ENCODE data around the gene HSFX4. TPM values are rescaled to one million over a fixed set of nuclear protein-coding genes. Genes with fewer than 3 reads are reported as not detected.

The HSFX4 gene
- total and polyA plus RNA-seq, 2 donors from 2014 or later: not detected

GRCh38 chrX:149903889-149904748 is 25.3 kb upstream of the HSFX4 start:
- intact Hi-C loops (cut with DNase I): no loop called here
- Histone ChIP-seq H3K27me3 (ENCODE audit: control insufficient read depth, insufficient read depth, low read length) (no peaks in the 10 kb centered on the region), H3K4me3 (ENCODE audit: low read length in 3 of 3) (peak overlapping the region; percentile 23 to 45 (median 35)), H3K36me3 (ENCODE audit: control insufficient read depth in 2 of 3, insufficient read depth in 3 of 3, low read length in 3 of 3) (no peaks in the 10 kb centered on the region), H3K27ac (ENCODE audit: low read depth in 2 of 2, low read length in 2 of 2) (no peak overlapping the region), H3K9me3 (ENCODE audit: control insufficient read depth in 2 of 3, insufficient read depth in 1 of 3, low read length in 3 of 3) (no peaks in the 10 kb centered on the region), H3K9ac (ENCODE audit: low read length in 3 of 3) (no peak overlapping the region), H3K4me1 (ENCODE audit: control insufficient read depth in 2 of 3, insufficient read depth in 2 of 3, low read depth in 1 of 3, low read length in 3 of 3) (no peaks in the 10 kb centered on the region)
- no peak for TF ChIP-seq CTCF (IDR thresholded peaks at IDR 0.05; ENCODE audit: borderline replicate concordance, extremely low read depth, insufficient read depth)
- FAIRE-seq (no peak), DNase-seq (peak in 2 of 5 donors; percentile 26 to 42)

- TF ChIP-seq CTCF (IDR thresholded peaks at IDR 0.05; ENCODE audit: borderline replicate concordance, extremely low read depth, insufficient read depth): no peak
- Histone ChIP-seq H3K9me3 (ENCODE audit: control insufficient read depth in 2 of 3, insufficient read depth in 1 of 3, low read length in 3 of 3) (no peaks in the 10 kb centered on the region), H3K4me1 (ENCODE audit: control insufficient read depth in 2 of 3, insufficient read depth in 2 of 3, low read depth in 1 of 3, low read length in 3 of 3) (no peaks in the 10 kb centered on the region), H3K36me3 (ENCODE audit: control insufficient read depth in 2 of 3, insufficient read depth in 3 of 3, low read length in 3 of 3) (no peaks in the 10 kb centered on the region), H3K27ac (ENCODE audit: low read depth in 2 of 2, low read length in 2 of 2) (no peak overlapping the region), H3K9ac (ENCODE audit: low read length in 3 of 3) (no peak overlapping the region), H3K27me3 (ENCODE audit: control insufficient read depth, insufficient read depth, low read length) (no peaks in the 10 kb centered on the region), H3K4me3 (ENCODE audit: low read length in 3 of 3) (no peak overlapping the region)
- no peak for FAIRE-seq
- DNase-seq: no peak
- intact Hi-C loops (cut with DNase I): no loop called here
These were observed 21.1 kb upstream of the HSFX4 start for GRCh38 chrX:149908308-149908707.

GRCh38 chrX:149908727-149909126 is 20.6 kb upstream of the HSFX4 start:
- no peaks in the 10 kb centered on the region for H3K27me3 ChIP-seq (ENCODE audit: control insufficient read depth, insufficient read depth, low read length)
- no peak overlapping the region for H3K9ac ChIP-seq (ENCODE audit: low read length in 3 of 3)
- intact Hi-C loops (cut with DNase I): no loop called here
- FAIRE-seq (no peak), DNase-seq (no peak)
- no peaks in the 10 kb centered on the region for H3K9me3 ChIP-seq (ENCODE audit: control insufficient read depth in 2 of 3, insufficient read depth in 1 of 3, low read length in 3 of 3)
- H3K4me3 ChIP-seq (ENCODE audit: low read length in 3 of 3): no peak overlapping the region
- TF ChIP-seq CTCF (IDR thresholded peaks at IDR 0.05; ENCODE audit: borderline replicate concordance, extremely low read depth, insufficient read depth): no peak
- H3K27ac ChIP-seq (ENCODE audit: low read depth in 2 of 2, low read length in 2 of 2): no peak overlapping the region
- no peaks in the 10 kb centered on the region for H3K36me3 ChIP-seq (ENCODE audit: control insufficient read depth in 2 of 3, insufficient read depth in 3 of 3, low read length in 3 of 3)
- H3K4me1 ChIP-seq (ENCODE audit: control insufficient read depth in 2 of 3, insufficient read depth in 2 of 3, low read depth in 1 of 3, low read length in 3 of 3): no peaks in the 10 kb centered on the region
